Coronary artery (tissue), 2 donors: ENCODE measurements around the gene TNFRSF14.
"Not testable (repeated sequence)": the region's sequence is repeated elsewhere in the genome, so short reads cannot be mapped to it uniquely, and the experiment has no call there.

Experiments
- DNase-seq: peaks from one replicate; pipeline ENCODE4 v3.0.0-alpha.2; 2017; ENCODE audit warnings: low spot score
- H3K27ac ChIP-seq, 2 donors: fragments of 200-600 bp; sonication (generic); one replicate each; pipeline ENCODE4 v1.5.1; 2016 to 2019
- H3K4me3 ChIP-seq: fragments of 200-600 bp; sonication (generic); 2 replicates; pipeline ENCODE4 v1.5.1; 2016; ENCODE audit warnings: mild to moderate bottlenecking, moderate library complexity
- CTCF ChIP-seq: fragments of 200-600 bp; sonication (generic); IDR thresholded peaks from one replicate; pipeline ENCODE4 v1.5.1; 2019; ENCODE audit warnings: antibody characterized with exemption

TNFRSF14 gene

GRCh38 chr1:2551544-2551943 is 4.6 kb upstream of the TNFRSF14 start:
- not testable (repeated sequence) for H3K4me3 ChIP-seq, DNase-seq, H3K27ac ChIP-seq

GRCh38 chr1:2552189-2552588 is 4.0 kb upstream of the TNFRSF14 start:
- TF ChIP-seq CTCF: no peak
- H3K27ac ChIP-seq: no peak overlapping the region
- no peak for DNase-seq
- H3K4me3 ChIP-seq: no peak overlapping the region

GRCh38 chr1:2553076-2553475 is 3.1 kb upstream of the TNFRSF14 start:
- not testable (repeated sequence) for H3K27ac ChIP-seq, DNase-seq, H3K4me3 ChIP-seq

GRCh38 chr1:2553871-2554620 is 2.1 kb upstream of the TNFRSF14 start:
- Histone ChIP-seq H3K4me3 (no peak overlapping the region), H3K27ac (no peak overlapping the region)
- no peak for DNase-seq
- TF ChIP-seq CTCF: no peak

- DNase-seq: no peak
- Histone ChIP-seq H3K4me3 (peak overlapping the region; percentile 73), H3K27ac (peak overlapping the region; percentile 73 to 92)
- TF ChIP-seq CTCF: no peak
Observed at GRCh38 chr1:2554621-2555387, 1.4 kb upstream of the TNFRSF14 start.

- TF ChIP-seq CTCF: no peak
- peak; percentile 88 for DNase-seq
- Histone ChIP-seq H3K4me3 (peak overlapping the region; percentile 73), H3K27ac (peak overlapping the region; percentile 73 to 92)
Observed at GRCh38 chr1:2555634-2556276, 416 bp upstream of the TNFRSF14 start.

GRCh38 chr1:2556678-2557481 is 709 bp downstream of the TNFRSF14 start:
- TF ChIP-seq CTCF: no peak
- Histone ChIP-seq H3K4me3 (peak overlapping the region; percentile 73), H3K27ac (peak overlapping the region; percentile 73 to 92)
- DNase-seq: no peak
